GM12865 (cell line): ENCODE measurements around the gene SRI.

Source experiments
- DNase-seq: peaks from one replicate; pipeline ENCODE4 v3.0.0; 2010; ENCODE audit warnings: low read depth
- H3K4me3 ChIP-seq: 2 replicates; pipeline ENCODE4 v1.5.1; 2011; ENCODE audit warnings: mild to moderate bottlenecking, low read depth, low read length, control low read depth
- CTCF ChIP-seq: IDR thresholded peaks from 2 replicates; pipeline ENCODE4 v1.5.1; 2011; ENCODE audit warnings: low read length, control low read depth, low read depth, inconsistent platforms; ENCODE audit not compliant: insufficient read depth; ENCODE audit errors: missing control alignments

The SRI gene

GRCh38 chr7:88226201-88226600 lies 6.4 kb upstream of the SRI start:
- no peak overlapping the region for H3K4me3 ChIP-seq
- no peak for DNase-seq
- no peak for TF ChIP-seq CTCF

GRCh38 chr7:88224601-88225275 lies 4.9 kb upstream of the SRI start:
- no peak overlapping the region for H3K4me3 ChIP-seq
- TF ChIP-seq CTCF, result no peak
- no peak for DNase-seq

- TF ChIP-seq CTCF, result no peak
- DNase-seq, result no peak
- H3K4me3 ChIP-seq, result no peak overlapping the region
These were observed 3.4 kb upstream of the SRI start for GRCh38 chr7:88223265-88223664.

GRCh38 chr7:88218836-88219605 lies 817 bp downstream of the SRI start:
- DNase-seq, result peak; percentile 81
- TF ChIP-seq CTCF, result no peak
- H3K4me3 ChIP-seq, result peak overlapping the region; percentile 80

- no peak for TF ChIP-seq CTCF
- no peak for DNase-seq
- H3K4me3 ChIP-seq, result peak overlapping the region; percentile 80
These were observed 1.5 kb downstream of the SRI start for GRCh38 chr7:88218429-88218745.

- peak overlapping the region; percentile 80 for H3K4me3 ChIP-seq
- no peak for TF ChIP-seq CTCF
- DNase-seq, result peak; percentile 92
These were observed 2.0 kb downstream of the SRI start for GRCh38 chr7:88217675-88218428.
